Right ventricle myocardium inferior (tissue), 1 donor: Measurements from ENCODE around the gene DLL1. TPM values are rescaled to one million over a fixed set of nuclear protein-coding genes. Genes with fewer than 3 reads are reported as not detected.

ENCODE experiments used
- ATAC-seq: fragments of 200-7000 bp; cut with Tn5 transposase; one replicate; pipeline ENCODE4 v1.9.1; 2020; ENCODE audit warnings: mild to moderate bottlenecking, moderate library complexity
- DNase-seq: peaks from one replicate; pipeline ENCODE4 v3.0.0; 2021; ENCODE audit errors: missing footprints
- intact Hi-C: fragments of 100-400 bp; cut with DNase I; formaldehyde crosslinking; loops from one replicate; pipeline ENCODE4 v1.11.0; 2022
- microRNA-seq: library from miRNA; unstranded; fragments of <30 nt; microRNA quantifications from one replicate; pipeline ENCODE4 v1.2.0, GENCODE V29; 2020
- total RNA-seq: library from RNA; stranded (reverse); fragmentation: NEBNext Ultra II Directional; extraction: Animal tissue kit (Norgen Biotek cat#: 25700); gene quantifications from one replicate; pipeline ENCODE4 v1.2.1, GENCODE V29; 2021
- donor health status: DM: no; HTN: yes; CAD: no; lungs with severe emphysema.

The DLL1 gene
- total RNA-seq, 1 donor from 2014 or later, result 21.5 TPM

DNA sequence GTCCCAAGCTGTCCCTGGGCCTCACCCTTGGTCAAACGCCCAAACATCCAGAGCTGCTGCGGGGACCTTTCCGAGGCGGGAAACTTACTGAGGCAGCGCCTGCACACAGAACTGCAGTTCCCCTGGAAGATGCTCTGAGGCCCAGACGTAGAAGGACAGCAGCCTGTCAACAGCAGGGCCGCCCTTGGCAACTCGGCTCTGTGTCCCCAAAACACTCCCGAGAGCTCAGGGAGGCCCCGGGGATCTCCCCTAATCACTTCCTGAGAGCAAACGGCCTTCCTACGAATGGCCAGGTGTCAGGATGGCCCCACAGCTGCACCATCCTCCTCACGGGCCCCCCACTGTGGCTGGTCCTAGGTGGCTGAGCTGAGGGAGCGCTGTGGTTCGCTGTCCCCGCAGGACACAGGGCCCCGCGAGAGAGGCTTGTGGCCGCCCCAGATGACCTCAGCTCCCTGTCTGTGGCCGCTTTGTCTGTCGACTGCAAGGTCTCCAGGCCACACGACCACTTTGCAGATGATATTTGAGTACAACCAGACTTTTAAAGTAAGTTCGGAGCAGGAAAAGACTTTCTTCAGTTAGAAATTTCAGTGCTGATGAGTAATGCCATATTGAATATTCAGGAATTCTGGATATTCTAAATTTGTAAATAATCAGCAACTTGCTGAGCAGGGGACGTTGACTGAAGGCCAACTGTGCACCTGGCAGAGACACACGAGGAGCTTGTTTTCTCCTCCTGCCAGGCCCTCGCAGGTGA is 46.0 kb downstream of the DLL1 start:
- intact Hi-C loops, result loop anchor here (5.0 kb wide), 1 partner anchor 42 kb away; no protein-coding TSS in a partner anchor
- ATAC-seq (no peak), DNase-seq (no peak)

DNA sequence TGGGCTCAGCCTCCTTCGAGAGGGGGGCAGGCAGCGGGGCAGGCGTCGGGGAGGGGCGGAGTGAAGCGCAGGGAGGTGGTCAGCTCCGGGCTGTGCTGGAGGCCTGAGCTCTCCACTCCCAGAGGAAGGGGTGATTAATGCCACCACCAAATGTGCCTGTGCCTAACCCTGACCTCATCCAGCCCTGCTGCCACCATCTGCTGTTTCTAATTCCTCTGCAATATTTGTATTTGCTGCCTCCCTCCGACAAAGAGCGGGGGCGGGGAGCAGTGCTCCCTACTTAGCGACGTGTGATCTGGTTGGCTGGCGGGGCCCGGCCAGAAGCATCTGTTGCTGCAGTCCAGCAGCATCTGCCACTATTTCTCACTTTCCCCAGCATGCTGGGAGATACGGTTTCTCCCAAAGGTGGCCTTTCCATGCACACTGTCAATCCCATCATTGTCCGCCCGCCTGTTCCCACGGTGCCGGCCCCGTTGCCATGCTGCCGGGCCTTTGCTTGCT is 47.0 kb downstream of the DLL1 start:
- ATAC-seq (peak; percentile 54), DNase-seq (no peak)
- intact Hi-C loops, result no loop called here

DNA sequence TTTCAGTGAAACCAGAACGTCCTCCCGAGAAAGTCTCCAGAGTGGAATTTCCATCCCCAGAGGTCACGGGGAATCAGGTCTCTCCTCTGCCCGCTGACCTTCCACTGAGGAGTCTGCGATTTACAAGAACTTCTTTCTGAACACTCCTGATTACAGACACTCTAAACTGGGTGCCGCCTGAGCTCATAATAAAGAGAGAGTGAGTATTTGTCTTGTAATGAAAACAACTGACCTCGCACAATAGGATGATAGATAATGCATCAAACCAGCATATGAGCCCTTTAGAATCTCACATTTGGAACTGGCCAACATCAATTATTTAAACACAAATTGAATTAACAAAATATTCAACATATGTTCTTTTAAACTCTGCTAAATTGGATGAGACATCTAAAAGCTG is 47.5 kb downstream of the DLL1 start:
- intact Hi-C loops, result no loop called here
- DNase-seq (no peak), ATAC-seq (no peak)

GRCh38 chr6:170238741-170239565 is 51.9 kb downstream of the DLL1 start:
- DNase-seq, result no peak
- ATAC-seq, result no peak
- intact Hi-C loops, result no loop called here

GRCh38 chr6:170237999-170238740 is 52.7 kb downstream of the DLL1 start:
- intact Hi-C loops, result no loop called here
- ATAC-seq (no peak), DNase-seq (no peak)

GRCh38 chr6:170236131-170236836 is 54.6 kb downstream of the DLL1 start:
- DNase-seq, result peak; percentile 43
- intact Hi-C loops, result no loop called here
- ATAC-seq, result no peak

DNA sequence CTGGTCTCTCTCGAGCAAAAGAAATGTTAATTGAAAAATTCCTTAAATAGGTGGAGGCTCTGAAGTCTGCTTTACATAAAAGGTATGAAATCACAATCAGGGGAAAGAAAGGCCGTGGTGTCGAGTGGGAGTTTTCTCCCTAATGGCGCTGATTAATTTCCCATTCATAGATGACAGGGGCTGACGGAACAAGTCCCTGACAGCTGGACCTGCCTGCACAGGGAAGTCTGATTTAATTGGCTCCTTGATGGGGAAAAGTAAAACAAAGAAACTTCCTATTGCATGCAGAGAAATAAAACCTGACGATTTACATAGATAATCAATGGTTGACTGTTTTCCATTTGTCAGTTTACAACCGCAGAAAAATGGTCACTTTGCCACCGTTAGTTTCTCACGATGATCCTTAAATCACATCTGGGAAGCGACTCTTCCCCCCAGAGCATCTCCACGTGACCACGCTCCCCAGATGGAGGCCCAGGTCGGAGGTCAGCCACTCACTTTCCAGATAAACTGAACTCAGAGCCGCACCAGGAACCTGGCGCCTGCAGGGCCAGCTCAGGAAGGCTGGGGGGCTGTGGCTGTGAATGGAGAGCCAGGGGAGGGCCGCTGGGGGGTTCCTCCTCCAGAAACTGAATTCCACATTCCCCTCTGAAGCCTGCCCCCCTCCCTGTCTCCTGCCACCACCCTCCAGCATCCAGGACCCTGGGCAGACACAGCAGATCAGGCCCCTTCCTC is 55.3 kb downstream of the DLL1 start:
- peak; percentile 60 for DNase-seq
- ATAC-seq, result no peak
- intact Hi-C loops, result no loop called here

GRCh38 chr6:170234419-170234818 is 56.5 kb downstream of the DLL1 start:
- ATAC-seq (no peak), DNase-seq (peak; percentile 28)
- intact Hi-C loops, result no loop called here

DNA sequence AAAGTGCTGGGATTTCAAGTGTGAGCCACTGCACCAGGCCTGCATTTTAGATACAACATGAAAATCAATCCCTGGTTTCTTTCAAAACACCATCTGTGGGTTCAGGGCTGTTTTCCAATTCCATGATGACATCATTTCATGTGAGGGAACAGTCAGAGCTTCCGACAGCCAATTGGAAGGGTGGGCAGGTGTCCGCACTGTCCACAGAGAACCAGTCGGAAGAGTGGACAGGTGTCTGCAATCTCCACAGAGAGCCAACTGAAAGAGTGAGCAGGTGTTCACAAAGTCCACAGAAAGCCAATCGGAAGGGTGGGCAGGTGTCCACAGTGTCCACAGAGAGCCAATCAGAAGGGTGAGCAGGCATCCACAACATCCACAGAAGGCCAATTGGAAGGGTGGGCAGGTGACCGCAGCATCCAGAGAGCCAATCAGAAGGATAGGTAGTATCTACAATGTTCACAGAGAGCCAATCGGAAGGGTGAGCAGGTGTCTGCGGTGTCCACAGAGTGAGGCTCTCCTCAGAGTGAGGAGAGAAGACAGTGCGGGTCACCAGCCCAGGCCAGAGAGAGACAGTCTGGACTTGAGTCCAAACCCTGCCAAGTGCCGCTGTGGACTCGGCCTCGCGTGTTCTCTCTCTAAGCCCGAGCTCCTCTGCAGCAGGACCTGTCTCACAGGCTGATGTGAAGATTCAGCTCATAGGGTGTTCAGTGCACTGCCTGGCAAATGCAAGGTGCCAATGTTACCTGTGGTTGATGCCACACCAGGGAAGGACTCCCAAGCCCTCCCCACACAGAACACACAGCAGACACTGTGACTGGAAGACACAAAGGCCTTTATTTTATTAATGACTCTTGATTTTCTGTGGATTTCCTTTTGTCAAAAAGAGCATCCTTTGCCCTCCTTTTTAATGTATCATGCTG is 57.3 kb downstream of the DLL1 start:
- DNase-seq, result peak; percentile 35
- intact Hi-C loops, result no loop called here

More for the DNA sequence above, 57.3 kb downstream of the DLL1 start:
- no peak for ATAC-seq

Small RNAs within 50 kb of the gene (microRNA-seq; reads per million reads assigned to microRNA genes)
- gene MIR4644, result not detected

Other genes starting within 250 kb of the DLL1 start
- gene FAM120B, start 15.7 kb upstream of the DLL1 start, total RNA-seq, result 16.3 TPM